GM12801 (cell line): ENCODE measurements around the gene NEUROD2.

ENCODE experiments used
- TF ChIP-seq, protein P1 (sequence below): IDR thresholded peaks from one replicate; pipeline ENCODE4 v1.5.1; 2011; ENCODE audit warnings: control low read depth; ENCODE audit not compliant: insufficient read length; ENCODE audit errors: extremely low read depth

The NEUROD2 gene

DNA sequence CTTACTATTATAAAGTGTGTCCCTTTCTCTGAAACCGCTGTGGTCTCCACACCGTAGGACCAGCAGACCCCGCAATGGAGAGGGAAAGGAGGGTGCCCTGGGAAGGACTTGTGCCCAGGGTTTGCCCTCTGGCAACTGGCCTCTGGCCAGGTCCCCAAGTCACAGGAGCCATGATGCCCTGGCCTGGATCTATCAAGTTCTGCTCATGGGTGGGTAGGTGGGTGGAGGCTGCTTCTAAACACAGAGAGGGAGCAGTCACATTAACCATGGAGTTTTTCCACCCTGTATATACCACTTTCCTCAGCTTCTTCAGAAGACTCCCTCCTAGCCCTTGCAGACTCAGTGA, 9.4 kb upstream of the NEUROD2 start:
- TF ChIP-seq, protein P1, sequence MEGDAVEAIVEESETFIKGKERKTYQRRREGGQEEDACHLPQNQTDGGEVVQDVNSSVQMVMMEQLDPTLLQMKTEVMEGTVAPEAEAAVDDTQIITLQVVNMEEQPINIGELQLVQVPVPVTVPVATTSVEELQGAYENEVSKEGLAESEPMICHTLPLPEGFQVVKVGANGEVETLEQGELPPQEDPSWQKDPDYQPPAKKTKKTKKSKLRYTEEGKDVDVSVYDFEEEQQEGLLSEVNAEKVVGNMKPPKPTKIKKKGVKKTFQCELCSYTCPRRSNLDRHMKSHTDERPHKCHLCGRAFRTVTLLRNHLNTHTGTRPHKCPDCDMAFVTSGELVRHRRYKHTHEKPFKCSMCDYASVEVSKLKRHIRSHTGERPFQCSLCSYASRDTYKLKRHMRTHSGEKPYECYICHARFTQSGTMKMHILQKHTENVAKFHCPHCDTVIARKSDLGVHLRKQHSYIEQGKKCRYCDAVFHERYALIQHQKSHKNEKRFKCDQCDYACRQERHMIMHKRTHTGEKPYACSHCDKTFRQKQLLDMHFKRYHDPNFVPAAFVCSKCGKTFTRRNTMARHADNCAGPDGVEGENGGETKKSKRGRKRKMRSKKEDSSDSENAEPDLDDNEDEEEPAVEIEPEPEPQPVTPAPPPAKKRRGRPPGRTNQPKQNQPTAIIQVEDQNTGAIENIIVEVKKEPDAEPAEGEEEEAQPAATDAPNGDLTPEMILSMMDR: no peak

DNA sequence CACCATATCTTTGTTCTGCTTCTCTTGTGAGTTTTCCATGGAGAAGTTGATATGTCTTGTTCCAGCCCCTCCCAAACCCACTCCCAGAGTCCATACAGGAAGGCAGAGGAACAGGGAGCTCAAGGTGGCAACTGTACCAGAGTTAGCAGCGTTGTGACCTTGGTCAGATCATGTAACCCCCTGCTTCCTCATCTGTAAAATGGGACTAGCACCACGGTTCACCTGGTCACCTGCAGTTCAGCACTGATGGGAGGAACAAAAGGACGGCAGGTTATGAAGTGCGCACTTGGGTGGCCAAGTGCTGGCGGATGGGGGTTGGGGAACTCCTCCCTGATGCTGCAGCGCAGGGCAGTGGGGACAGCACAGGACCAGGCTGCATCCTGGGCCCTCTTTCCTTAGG, 7.7 kb upstream of the NEUROD2 start:
- TF ChIP-seq, protein P1: no peak

DNA sequence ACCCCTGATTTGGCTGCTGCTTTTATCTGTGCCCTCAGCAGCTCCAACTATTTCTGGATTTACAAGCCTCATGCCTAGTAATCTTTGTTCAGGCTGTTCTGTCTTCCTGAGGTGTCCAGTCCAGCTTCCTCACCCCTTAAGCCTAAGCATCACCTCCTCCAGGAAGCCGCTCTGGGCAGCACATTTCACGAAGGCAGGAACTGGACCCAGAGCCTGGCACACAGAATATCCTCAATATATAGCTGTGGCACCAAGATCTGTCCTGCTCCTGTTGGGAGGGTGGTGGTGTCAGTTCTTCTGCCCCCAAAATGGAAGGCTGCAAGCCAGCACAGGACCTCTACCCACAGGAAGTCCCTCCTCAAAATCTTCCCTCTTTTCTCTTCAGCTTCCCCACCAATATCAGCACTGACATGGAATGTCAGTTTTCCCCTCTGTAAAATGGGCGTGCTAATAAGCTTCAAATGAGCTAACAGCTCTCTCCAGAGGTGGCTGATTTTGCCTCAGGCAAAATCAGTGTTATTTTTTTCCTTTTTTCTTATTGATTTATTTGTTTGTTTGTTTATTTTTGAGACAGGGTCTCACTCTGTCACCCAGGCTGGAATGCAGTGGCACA, 6.9 kb upstream of the NEUROD2 start:
- TF ChIP-seq, protein P1: no peak

DNA sequence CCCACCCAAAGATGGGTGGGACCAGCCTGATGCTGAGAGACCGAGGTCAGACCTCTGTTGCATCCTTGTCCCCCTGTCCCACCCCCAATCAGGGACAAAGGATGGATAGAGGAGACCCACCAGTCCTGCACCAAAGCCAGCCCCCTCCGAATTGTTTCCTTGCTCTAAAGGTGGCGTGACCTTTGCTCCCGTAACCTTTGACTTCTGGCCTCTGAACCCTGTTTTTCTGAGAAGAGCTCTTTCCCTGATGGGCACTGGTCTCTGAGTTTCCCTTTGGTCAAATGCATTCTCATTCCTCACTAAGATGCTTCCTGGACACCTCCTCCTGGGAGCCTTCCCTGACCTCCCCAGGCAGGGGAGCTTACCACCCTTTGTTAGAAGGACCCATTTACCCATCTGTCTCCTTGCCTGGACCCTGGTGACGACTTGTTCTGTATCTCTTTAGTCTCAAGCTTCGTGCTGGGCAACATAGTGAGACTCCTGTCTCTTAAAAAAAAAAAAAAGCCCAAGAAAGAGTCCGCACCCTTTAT, 5.3 kb upstream of the NEUROD2 start:
- TF ChIP-seq, protein P1: no peak

DNA sequence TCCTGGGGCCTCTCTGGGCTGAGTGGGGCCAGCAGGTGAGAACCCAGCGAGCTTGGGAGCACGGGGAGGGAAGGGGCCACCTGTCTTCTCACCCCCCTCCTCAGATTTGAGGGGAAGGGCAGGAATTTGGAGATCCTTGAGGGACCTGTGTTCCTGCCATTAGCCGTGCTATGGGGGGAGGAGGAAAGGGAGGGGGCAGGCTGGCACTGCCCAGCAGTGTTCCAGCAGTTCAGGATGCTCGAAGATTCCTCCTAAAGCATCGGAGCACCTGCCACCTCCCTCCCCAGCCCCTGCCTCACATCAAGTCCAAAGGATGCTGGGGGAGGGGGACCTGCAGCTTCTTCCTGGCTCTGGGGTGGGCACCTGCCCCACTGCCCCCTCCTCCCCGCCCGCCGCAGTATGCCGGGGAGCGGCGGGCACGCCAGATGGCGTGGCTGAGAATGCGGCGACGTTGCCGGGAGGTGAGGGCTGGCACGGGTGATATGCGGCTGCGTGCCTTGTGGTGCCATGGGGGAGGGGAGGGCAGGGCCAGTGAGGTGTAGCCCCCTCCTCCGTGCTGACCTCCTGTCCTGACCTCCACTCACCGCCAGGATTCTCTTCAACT, 4.7 kb upstream of the NEUROD2 start:
- TF ChIP-seq, protein P1: no peak

DNA sequence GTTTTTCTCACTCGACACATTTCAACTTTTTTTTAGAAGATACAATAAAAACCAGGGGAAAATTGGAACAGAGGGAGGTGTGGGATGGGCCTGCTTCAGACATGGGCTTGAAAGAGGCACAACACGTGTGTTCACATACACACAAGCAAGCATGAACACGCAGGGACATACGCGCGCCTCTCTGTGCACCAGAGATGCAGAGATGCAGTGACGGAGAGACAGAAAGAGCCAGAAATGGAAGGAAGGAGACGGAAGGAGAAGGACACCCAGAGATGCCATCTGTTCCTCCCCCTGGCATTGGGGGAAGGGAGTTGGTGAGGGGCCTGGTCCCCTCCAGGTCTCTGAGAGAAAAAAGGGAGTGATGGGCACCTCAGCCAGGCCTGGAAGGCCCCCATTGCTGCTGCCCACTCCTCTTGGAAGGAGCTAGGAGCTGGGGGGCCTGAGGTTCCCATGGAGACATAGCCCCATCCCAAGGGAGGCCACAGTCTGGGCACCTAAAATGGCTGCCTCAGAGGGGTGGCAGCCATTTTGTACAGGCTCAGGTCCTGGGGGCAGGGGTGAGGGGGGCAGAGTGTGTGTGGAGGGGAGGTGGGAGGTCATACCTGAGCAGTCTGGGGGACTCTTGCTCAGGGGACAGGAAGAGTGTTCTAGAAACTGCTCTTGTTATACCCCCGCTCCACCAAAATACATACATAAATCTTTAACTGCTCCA, 3.8 kb upstream of the NEUROD2 start:
- TF ChIP-seq, protein P1: no peak

DNA sequence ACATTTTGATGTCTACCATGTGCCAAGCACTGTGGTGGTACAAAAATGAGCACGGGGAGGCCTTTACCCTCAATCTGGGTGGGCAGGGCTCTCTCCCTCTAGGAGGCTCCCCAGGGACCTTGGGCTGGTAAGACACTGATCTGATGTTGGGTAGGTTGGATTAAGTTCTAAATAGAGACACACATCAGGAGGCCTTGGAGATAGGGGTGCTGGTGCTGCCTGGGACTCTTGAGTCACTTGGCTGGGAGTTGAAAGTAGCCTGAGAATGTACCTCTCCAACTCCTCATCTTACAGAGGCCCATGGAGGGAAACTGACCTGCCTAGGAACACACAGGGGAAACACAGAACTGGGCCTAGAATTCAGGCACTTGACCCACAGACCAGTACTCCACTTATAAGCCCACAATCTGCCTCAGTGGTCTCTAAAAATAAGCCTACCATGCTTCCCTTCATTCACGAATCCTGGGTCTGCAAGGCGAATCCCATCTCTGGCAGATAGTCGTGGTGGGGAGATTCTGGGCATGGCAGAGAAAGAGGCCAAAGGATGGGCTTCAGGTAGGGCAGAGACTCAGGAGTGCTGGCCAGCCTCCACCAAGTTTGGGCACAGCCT, 1.8 kb upstream of the NEUROD2 start:
- TF ChIP-seq, protein P1: no peak
